CMK (cell line): ENCODE measurements around the gene MARCHF7.
A peak's percentile ranks its signal among the peaks of the same experiment; 100 is the strongest.
"Not testable (repeated sequence)": the region's sequence is repeated elsewhere in the genome, so short reads cannot be mapped to it uniquely, and the experiment has no call there.

Experiments
- DNase-seq: peaks from one replicate; pipeline ENCODE4 v3.0.0-alpha.2; 2010; ENCODE audit warnings: low read depth

Gene MARCHF7, protein sequence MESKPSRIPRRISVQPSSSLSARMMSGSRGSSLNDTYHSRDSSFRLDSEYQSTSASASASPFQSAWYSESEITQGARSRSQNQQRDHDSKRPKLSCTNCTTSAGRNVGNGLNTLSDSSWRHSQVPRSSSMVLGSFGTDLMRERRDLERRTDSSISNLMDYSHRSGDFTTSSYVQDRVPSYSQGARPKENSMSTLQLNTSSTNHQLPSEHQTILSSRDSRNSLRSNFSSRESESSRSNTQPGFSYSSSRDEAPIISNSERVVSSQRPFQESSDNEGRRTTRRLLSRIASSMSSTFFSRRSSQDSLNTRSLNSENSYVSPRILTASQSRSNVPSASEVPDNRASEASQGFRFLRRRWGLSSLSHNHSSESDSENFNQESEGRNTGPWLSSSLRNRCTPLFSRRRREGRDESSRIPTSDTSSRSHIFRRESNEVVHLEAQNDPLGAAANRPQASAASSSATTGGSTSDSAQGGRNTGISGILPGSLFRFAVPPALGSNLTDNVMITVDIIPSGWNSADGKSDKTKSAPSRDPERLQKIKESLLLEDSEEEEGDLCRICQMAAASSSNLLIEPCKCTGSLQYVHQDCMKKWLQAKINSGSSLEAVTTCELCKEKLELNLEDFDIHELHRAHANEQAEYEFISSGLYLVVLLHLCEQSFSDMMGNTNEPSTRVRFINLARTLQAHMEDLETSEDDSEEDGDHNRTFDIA

DNA sequence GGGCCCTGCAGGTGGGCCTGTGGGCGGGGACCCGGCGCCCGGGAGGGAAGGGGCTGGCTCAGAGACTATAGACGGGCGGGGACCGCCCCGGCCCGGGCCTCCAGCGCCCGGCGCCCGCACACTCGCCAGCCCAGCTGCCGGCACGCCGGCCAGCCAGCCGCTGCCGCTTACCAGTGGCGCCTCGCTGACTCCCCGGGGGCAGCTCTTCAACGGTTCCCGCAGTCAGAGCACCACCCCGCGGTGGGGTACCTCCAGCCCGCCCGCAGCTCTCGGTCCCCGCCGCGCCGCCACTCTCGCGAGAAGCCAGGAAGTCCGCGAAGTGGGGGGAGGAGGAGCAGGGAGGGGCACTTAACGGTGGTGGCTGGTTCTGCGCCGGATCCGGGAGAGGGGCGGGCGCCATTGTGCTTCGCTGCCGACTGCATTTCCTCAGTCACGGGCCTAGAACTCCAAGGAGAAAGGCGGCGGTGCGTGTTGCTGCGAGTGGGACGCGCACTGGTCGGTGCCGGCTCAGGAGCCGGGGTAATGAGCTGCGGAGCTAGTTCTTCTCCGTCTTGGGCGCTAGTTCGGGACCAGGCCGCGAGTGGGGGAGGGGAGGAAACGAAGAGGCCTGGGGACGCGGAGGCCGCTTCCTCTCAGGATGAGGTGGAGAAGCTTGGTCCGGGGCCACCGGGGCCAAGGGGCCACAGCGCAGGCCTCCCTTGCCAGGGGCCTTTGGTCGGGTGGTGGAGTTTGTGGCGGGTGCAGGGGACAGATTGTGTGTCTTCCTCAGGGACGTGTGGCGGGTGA is at the start of gene MARCHF7:
Gene MARCHF7 (plus strand): TSS at position 364 of the 786 bp plus-strand sequence. CDS start 16,517 bp downstream, outside the sequence.
- DNase-seq, result peak; percentile 75

DNA sequence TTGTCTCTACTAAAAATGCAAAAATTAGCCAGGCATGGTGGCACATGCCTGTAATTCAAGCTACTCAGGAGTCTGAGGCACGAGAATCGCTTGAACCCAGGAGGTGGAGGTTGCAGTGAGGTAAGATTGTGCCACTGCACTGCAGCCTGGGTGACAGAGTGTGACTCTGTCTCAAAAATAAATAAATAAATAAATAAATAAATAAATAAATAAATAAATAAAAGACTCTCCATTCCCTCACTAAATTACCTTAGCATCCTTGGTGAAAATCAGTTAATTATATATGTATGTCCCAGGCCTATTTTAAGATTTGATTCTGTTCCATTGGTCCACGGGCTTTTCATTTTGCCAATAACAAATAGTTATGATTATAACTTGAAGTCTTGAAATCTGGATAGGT is 44.9 kb upstream of the MARCHF7 start:
- DNase-seq, result not testable (repeated sequence)

- DNase-seq, result no peak
Measured at GRCh38 chr2:159671047-159671446, 41.3 kb upstream of the MARCHF7 start.

- no peak for DNase-seq
Measured at GRCh38 chr2:159677654-159678053, 34.7 kb upstream of the MARCHF7 start.

GRCh38 chr2:159680692-159681091 is 31.6 kb upstream of the MARCHF7 start:
- no peak for DNase-seq

DNA sequence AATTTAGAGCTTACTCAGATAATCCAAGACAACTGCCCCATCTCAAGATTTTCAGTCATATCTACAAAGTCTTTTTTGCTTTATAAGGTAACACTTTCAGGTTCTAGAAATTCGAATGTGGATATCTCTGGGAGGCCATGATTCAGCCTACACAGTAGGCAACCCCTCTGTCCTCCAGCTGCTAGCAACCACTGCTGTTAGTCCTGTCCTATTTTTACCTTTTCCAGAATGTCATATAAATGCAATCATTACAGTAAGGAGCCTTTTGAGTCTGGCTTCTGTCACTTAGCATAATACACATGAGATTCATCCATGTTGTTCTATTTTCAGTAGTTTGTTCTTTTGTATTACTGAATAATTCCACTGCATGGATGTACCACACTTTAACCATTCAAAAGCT is 28.5 kb upstream of the MARCHF7 start:
- no peak for DNase-seq

DNA sequence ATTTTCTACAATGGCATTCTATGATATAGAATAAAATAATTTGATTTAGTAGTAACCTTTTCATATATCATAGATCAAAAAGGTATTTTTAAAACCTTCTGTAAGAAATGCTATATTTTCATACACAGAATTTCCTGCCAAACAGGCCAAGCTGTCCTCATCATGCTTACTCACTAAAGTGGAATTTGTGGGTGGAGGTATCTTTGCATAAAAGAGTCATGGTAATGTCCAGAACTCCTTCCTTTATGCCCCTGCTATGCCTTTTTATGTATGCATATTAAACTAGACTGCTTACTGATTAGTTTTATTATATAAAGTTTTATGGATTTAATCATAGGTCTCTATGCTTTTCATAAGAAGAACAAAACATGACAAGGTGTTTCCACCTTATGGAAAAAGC is 27.5 kb upstream of the MARCHF7 start:
- no peak for DNase-seq

- DNase-seq, result no peak
Measured at GRCh38 chr2:159694500-159695040, 17.7 kb upstream of the MARCHF7 start.

GRCh38 chr2:159695795-159696448 is 16.4 kb upstream of the MARCHF7 start:
- no peak for DNase-seq

GRCh38 chr2:159703491-159703890 is 8.8 kb upstream of the MARCHF7 start:
- DNase-seq, result no peak

DNA sequence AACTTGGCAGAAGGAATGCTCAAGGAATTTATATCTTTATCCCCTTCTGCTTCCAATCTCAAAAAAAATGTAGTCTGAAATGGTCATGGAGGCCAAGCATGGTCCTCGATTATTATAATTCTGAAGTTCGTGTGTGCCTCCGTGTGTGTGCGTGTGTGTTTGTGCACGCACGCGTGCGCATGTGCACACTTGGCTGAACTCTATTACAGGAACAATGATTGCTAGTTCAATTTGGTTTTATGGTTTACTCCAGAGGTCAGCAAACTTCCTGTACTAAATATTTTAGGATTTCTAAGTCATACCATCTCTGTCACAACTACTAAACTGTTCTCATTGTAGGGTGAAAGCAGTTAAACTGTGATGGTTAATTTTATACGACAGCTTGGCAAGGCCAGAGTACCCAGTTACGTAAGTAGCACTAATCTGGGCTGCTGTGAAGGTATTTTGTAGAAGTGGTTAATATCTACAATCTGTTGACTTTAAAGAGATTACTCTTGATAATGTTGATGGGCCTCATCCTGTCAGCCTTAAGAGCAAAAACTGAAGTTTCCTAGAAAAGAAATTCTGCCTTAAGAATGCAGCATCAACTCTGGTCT is 5.8 kb upstream of the MARCHF7 start:
- no peak for DNase-seq

- no peak for DNase-seq
Measured at GRCh38 chr2:159708066-159708760, 4.1 kb upstream of the MARCHF7 start.

GRCh38 chr2:159710601-159711180 is 1.6 kb upstream of the MARCHF7 start:
- DNase-seq, result no peak

- DNase-seq, result peak; percentile 36
Measured at GRCh38 chr2:159711562-159712142, 654 bp upstream of the MARCHF7 start.

DNA sequence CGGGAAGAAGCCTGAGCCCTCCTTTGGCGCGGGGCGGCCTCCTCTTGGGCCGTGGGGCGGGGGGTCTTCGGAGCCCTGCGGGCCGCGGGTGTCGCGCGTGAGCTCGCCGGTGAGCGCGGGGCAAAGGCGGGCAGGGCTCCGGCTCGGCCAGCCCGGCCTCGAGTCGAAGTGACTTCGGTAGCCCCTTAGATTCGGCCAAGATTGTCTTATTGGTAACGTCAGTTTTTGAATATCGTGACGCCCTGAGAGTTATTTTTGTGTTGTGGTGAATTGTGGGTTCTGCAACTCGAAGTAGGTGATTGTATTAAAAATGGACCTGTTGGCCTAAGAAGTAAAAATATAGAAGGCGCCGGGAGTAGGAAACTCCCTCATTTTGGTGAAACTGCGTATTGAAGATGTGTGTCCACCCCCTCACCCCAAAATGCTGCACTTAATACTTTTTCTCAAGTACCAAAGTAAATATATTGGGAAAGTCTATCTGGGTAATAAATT is 669 bp downstream of the MARCHF7 start:
- no peak for DNase-seq

DNA sequence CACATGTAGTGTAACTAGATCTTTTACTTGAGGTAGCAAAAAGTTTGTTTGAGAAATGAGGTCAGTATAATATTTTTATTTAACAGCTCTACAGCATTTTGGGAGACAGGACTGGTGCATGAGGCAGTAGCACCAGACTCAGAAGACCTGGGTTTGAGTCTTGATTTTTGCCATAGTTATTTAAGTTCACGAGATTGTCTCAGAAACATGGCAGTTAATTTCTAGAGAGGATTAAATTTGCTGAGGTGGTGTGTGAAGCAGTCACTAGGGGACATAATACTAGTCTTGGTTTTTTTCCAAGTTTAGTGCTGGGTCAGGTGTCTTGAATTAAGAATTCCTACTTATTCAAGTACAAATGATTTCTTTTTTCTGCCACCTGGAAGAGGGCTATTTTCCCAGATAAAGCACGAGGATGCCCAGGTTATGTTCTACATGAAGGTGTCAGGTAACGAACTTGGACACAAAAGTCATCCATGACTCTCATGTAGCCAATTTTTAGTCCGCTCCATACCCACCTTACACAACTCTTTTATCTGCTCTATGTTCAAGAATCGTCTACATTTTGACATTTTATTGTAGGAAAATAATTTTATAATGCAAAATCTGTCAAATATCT is 1.4 kb downstream of the MARCHF7 start:
- DNase-seq, result no peak

- DNase-seq, result no peak
Measured at GRCh38 chr2:159714247-159714930, 2.1 kb downstream of the MARCHF7 start.

DNA sequence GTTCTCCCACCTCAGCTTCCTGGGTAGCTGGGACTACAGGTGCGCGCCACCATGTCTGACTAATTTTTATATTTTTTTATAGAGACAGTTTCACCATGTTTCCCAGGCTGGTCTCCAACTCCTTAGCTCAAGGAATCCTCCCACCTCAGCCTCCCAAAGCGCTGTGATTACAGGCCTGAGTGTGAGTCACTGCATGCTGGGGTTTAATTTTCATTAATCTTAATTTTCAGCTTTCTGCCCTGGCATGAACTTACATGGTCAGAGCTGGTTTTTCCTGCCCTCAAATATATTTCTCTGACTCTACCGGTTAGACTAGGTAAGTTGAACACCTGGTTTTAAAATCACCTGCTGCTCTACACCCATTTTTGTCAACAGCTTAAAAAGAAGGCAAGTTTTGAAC is 3.1 kb downstream of the MARCHF7 start:
- DNase-seq, result no peak

GRCh38 chr2:159716409-159716808 is 4.1 kb downstream of the MARCHF7 start:
- DNase-seq, result not testable (repeated sequence)
